H1 (cell line): ENCODE results near the gene COL5A1. TPM values are rescaled to one million over a fixed set of nuclear protein-coding genes. Genes with fewer than 3 reads are reported as not detected.

Experiments
- CTCF ChIA-PET: fragments of 300-600 bp; sonication (Branson Sonifier 250); formaldehyde crosslinking; loops from one replicate; lab custom pipeline; 2021; ENCODE audit not compliant: partially characterized antibody; lab: Charles Lee
- POLR2A ChIA-PET: fragments of 300-600 bp; sonication (Branson Sonifier 250); formaldehyde crosslinking; loops from one replicate; lab custom pipeline; 2021; ENCODE audit warnings: inconsistent platforms; ENCODE audit not compliant: partially characterized antibody; lab: Charles Lee
- DNase-seq, 2 experiments: peaks; one replicate each; pipeline versions ENCODE4 v3.0.0 to v3.0.0-alpha.2; 2010 to 2022; ENCODE audit warnings: low spot score in 2 of 2, low read depth in 1 of 2, mixed read lengths in 1 of 2
- FAIRE-seq: peaks from 2 replicates; lab custom pipeline; 2011; peaks lifted over from hg19 to GRCh38; lab: Jason Lieb, UNC
- H2AFZ ChIP-seq: 2 replicates; pipeline ENCODE4 v1.8.1; 2012; ENCODE audit warnings: low read length, inconsistent platforms
- H2AK5ac ChIP-seq: 2 replicates; pipeline ENCODE4 v1.6.1; 2013; ENCODE audit warnings: low read depth, low read length
- H2BK120ac ChIP-seq: replicated peaks from 2 replicates; pipeline ENCODE3; 2013; ENCODE audit warnings: low read depth, low read length, inconsistent platforms
- H2BK12ac ChIP-seq: 2 replicates; pipeline ENCODE4 v1.6.1; 2013; ENCODE audit warnings: low read depth, low read length
- H2BK15ac ChIP-seq: 2 replicates; pipeline ENCODE4 v1.6.1; 2013; ENCODE audit warnings: low read length
- H2BK20ac ChIP-seq: 2 replicates; pipeline ENCODE4 v1.6.1; 2013; ENCODE audit warnings: low read length
- H2BK5ac ChIP-seq: 2 replicates; pipeline ENCODE4 v1.6.1; 2013; ENCODE audit warnings: low read depth, low read length
- H3K14ac ChIP-seq: 2 replicates; pipeline ENCODE4 v1.6.1; 2013; ENCODE audit warnings: inconsistent platforms; ENCODE audit not compliant: insufficient read length
- H3K18ac ChIP-seq: 2 replicates; pipeline ENCODE4 v1.6.1; 2013; ENCODE audit warnings: low read length; ENCODE audit errors: extremely low read depth
- H3K23ac ChIP-seq: 2 replicates; pipeline ENCODE4 v1.6.1; 2013; ENCODE audit warnings: inconsistent platforms; ENCODE audit not compliant: insufficient read length
- H3K23me2 ChIP-seq: 2 replicates; pipeline ENCODE4 v1.6.1; 2013; ENCODE audit warnings: low read depth, low read length
- H3K27ac ChIP-seq: 2 replicates; pipeline ENCODE4 v1.6.1; 2011; ENCODE audit warnings: low read depth, low read length, inconsistent platforms
- H3K27me3 ChIP-seq, 4 experiments: replicated peaks in 1 of 4; 1 replicate in 1 of 4; 2 replicates in 3 of 4; pipeline versions ENCODE4 v1.6.1 to v1.8.1; 2011 to 2013; ENCODE audit warnings: low read length in 3 of 4, mild to moderate bottlenecking in 3 of 4, inconsistent platforms in 2 of 4, mixed read lengths in 2 of 4, moderate library complexity in 1 of 4; ENCODE audit not compliant: control insufficient read depth in 3 of 4, insufficient read depth in 3 of 4; ENCODE audit errors: extremely low read depth in 1 of 4
- H3K36me3 ChIP-seq, 4 experiments: 2 replicates each; pipeline versions ENCODE4 v1.6.1 to v1.8.1; 2011 to 2013; ENCODE audit warnings: mild to moderate bottlenecking in 4 of 4, low read length in 3 of 4, moderate library complexity in 2 of 4, control low read depth in 1 of 4, inconsistent platforms in 1 of 4; ENCODE audit not compliant: insufficient read depth in 4 of 4, control insufficient read depth in 2 of 4
- H3K4ac ChIP-seq: replicated peaks from 2 replicates; pipeline ENCODE3; 2013; ENCODE audit warnings: low read length, low read depth, mixed read lengths, inconsistent platforms; ENCODE audit not compliant: insufficient read length
- H3K4me1 ChIP-seq, 4 experiments: replicated peaks in 1 of 4; 1 replicate in 1 of 4; 2 replicates in 3 of 4; pipeline versions ENCODE4 v1.6.1 to v1.8.1; 2011 to 2013; ENCODE audit warnings: low read length in 3 of 4, inconsistent platforms in 2 of 4, mixed read lengths in 1 of 4; ENCODE audit not compliant: insufficient read depth in 4 of 4, control insufficient read depth in 3 of 4
- H3K4me2 ChIP-seq, 2 experiments: 2 replicates each; pipeline versions ENCODE4 v1.6.1 to v1.8.1; 2011 to 2013; ENCODE audit warnings: low read depth in 2 of 2, low read length in 2 of 2, control low read depth in 1 of 2, inconsistent platforms in 1 of 2, mild to moderate bottlenecking in 1 of 2; ENCODE audit not compliant: insufficient read depth in 1 of 2
- H3K4me3 ChIP-seq, 4 experiments: fragments of 200-600, 300-600 bp in 1 of 4; sonication (generic), shearing (Covaris generic), sonication (Bioruptor Twin) in 1 of 4; 2 replicates each; pipeline versions ENCODE4 v1.5.1 to v1.8.1; 2011 to 2016; ENCODE audit warnings: low read length in 4 of 4, low read depth in 3 of 4, control low read depth in 2 of 4, inconsistent platforms in 2 of 4, mild to moderate bottlenecking in 2 of 4, mixed read lengths in 1 of 4, moderate library complexity in 1 of 4; ENCODE audit not compliant: insufficient read depth in 2 of 4; ENCODE audit errors: extremely low read depth in 1 of 4
- H3K56ac ChIP-seq: replicated peaks from 2 replicates; pipeline ENCODE3; 2013; ENCODE audit warnings: low read depth, mild to moderate bottlenecking, mixed read lengths, low read length, inconsistent platforms; ENCODE audit not compliant: insufficient read length
- H3K79me1 ChIP-seq: 2 replicates; pipeline ENCODE4 v1.6.1; 2013; ENCODE audit warnings: low read depth, low read length, control low read depth
- H3K79me2 ChIP-seq, 2 experiments: 2 replicates each; pipeline versions ENCODE4 v1.6.1 to v1.8.1; 2012 to 2013; ENCODE audit warnings: low read length in 2 of 2, mild to moderate bottlenecking in 2 of 2, inconsistent platforms in 1 of 2; ENCODE audit not compliant: insufficient read depth in 2 of 2, control insufficient read depth in 1 of 2
- H3K9ac ChIP-seq, 4 experiments: replicated peaks in 1 of 4; 1 replicate in 1 of 4; 2 replicates in 3 of 4; pipeline versions ENCODE4 v1.6.1 to v1.8.1; 2011 to 2013; ENCODE audit warnings: low read depth in 3 of 4, low read length in 3 of 4, control low read depth in 2 of 4, mild to moderate bottlenecking in 2 of 4, moderate library complexity in 2 of 4, inconsistent platforms in 1 of 4; ENCODE audit errors: extremely low read depth in 1 of 4
- H3K9me3 ChIP-seq, 2 experiments: 2 replicates each; pipeline versions ENCODE4 v1.6.1 to v1.8.1; 2012 to 2013; ENCODE audit warnings: mild to moderate bottlenecking in 2 of 2, moderate library complexity in 2 of 2, control low read depth in 1 of 2, inconsistent platforms in 1 of 2, low read depth in 1 of 2, low read length in 1 of 2, mixed read lengths in 1 of 2; ENCODE audit not compliant: insufficient read depth in 2 of 2
- H4K20me1 ChIP-seq, 2 experiments: replicated peaks in 1 of 2; 2 replicates each; pipeline versions ENCODE3 to v1.8.1; 2011 to 2013; ENCODE audit warnings: inconsistent platforms in 2 of 2, low read length in 2 of 2, mild to moderate bottlenecking in 1 of 2; ENCODE audit not compliant: insufficient read depth in 2 of 2, control insufficient read depth in 1 of 2
- H4K5ac ChIP-seq: 2 replicates; pipeline ENCODE4 v1.6.1; 2013; ENCODE audit warnings: low read length, low read depth, mixed read lengths, inconsistent platforms; ENCODE audit not compliant: insufficient read length
- H4K8ac ChIP-seq: 2 replicates; pipeline ENCODE4 v1.8.0; 2013; ENCODE audit warnings: mild to moderate bottlenecking, moderate library complexity, low read length, inconsistent platforms; ENCODE audit not compliant: insufficient read depth; ENCODE audit errors: extremely low read depth
- H4K91ac ChIP-seq: replicated peaks from 2 replicates; pipeline ENCODE3; 2013; ENCODE audit warnings: low read length, mixed read lengths, inconsistent platforms; ENCODE audit not compliant: insufficient read length
- ASH2L ChIP-seq: fragments of 200-600, 300-600 bp; sonication (generic); IDR thresholded peaks from one replicate; pipeline ENCODE4 v1.7.1; 2017; ENCODE audit warnings: low read length
- CBX8 ChIP-seq: fragments of 300-800, 300-1000 bp; sonication (generic); IDR thresholded peaks from 2 replicates; pipeline ENCODE4 v1.7.1; 2016; ENCODE audit warnings: low read depth, low read length, borderline replicate concordance
- CHD1 ChIP-seq: IDR thresholded peaks from 2 replicates; pipeline ENCODE4 v1.6.1; 2012; ENCODE audit warnings: low read depth, low read length, improper control_type of control experiment
- CREB1 ChIP-seq: IDR thresholded peaks from 2 replicates; pipeline ENCODE4 v1.6.1; 2012; ENCODE audit warnings: inconsistent platforms
- FOSL1 ChIP-seq: IDR thresholded peaks from 2 replicates; pipeline ENCODE4 v1.6.1; 2011; ENCODE audit warnings: mild to moderate bottlenecking, low read depth, low read length, moderate library complexity; ENCODE audit not compliant: insufficient read depth
- GTF2F1 ChIP-seq: IDR thresholded peaks from 2 replicates; pipeline ENCODE4 v1.6.1; 2012; ENCODE audit warnings: low read depth, low read length, improper control_type of control experiment, borderline replicate concordance
- KDM5A ChIP-seq: fragments of 200-600 bp; IDR thresholded peaks from 2 replicates; pipeline ENCODE4 v1.7.1; 2012; ENCODE audit warnings: mild to moderate bottlenecking, low read length, inconsistent platforms, mixed read lengths
- NANOG ChIP-seq: IDR thresholded peaks from 2 replicates; pipeline ENCODE4 v1.6.1; 2011; ENCODE audit warnings: low read length, low read depth, mild to moderate bottlenecking, inconsistent platforms; ENCODE audit not compliant: insufficient read depth, poor library complexity, severe bottlenecking
- POLR2AphosphoS5 ChIP-seq: IDR thresholded peaks from 2 replicates; pipeline ENCODE4 v1.6.1; 2011; ENCODE audit warnings: low read depth, low read length
- SIN3A ChIP-seq, 2 experiments: IDR thresholded peaks in 1 of 2; conservative IDR thresholded peaks in 1 of 2; 2 replicates each; pipeline ENCODE4 v1.6.1; 2011 to 2012; ENCODE audit warnings: low read length in 2 of 2, improper control_type of control experiment in 1 of 2, low read depth in 1 of 2, mild to moderate bottlenecking in 1 of 2
- SRF ChIP-seq: IDR thresholded peaks from 2 replicates; pipeline ENCODE4 v1.6.1; 2011; ENCODE audit warnings: mild to moderate bottlenecking, low read depth, low read length, moderate library complexity
- TAF1 ChIP-seq: IDR thresholded peaks from 2 replicates; pipeline ENCODE4 v1.6.1; 2011; ENCODE audit warnings: mild to moderate bottlenecking, low read depth, low read length
- TAF7 ChIP-seq: optimal IDR thresholded peaks from 2 replicates; pipeline ENCODE3; 2011; ENCODE audit warnings: low read depth, mild to moderate bottlenecking, inconsistent platforms, low read length, moderate library complexity, borderline replicate concordance
- WGBS, 2 experiments: shearing (Covaris generic) in 1 of 2; methylation state at CpG; one replicate each; pipeline versions ENCODE4 v1.1.6 to v1.1.7; 2013 to 2015; ENCODE audit warnings: low lambda C conversion rate in 2 of 2, mixed read lengths in 2 of 2, inconsistent platforms in 1 of 2, low coverage in 1 of 2, missing lambda C conversion rate in 1 of 2; ENCODE audit not compliant: insufficient replicate concordance in 2 of 2, insufficient coverage in 1 of 2, insufficient read length in 1 of 2; ENCODE audit errors: extremely low coverage in 1 of 2, missing lambda C conversion rate in 1 of 2; 5-methylcytosine and 5-hydroxymethylcytosine counted together
- polyA plus RNA-seq, 7 experiments: library from polyadenylated mRNA; depleted of rRNA in 3 of 7; stranded (reverse) in 5 of 7; unstranded in 2 of 7; fragments of >200 nt in 5 of 7; fragments of 200-250 nt in 2 of 7; gene quantifications; 1 replicate in 5 of 7; 2 replicates in 1 of 7; 4 replicates in 1 of 7; pipeline versions ENCODE4 v1.2.1 to v1.2.3, GENCODE V29; 2011 to 2013; ENCODE audit warnings: missing spikeins in 2 of 7, mixed read lengths in 2 of 7
- total RNA-seq: library from RNA; stranded (reverse); fragmentation: NEBNext Ultra II Directional; extraction: Animal tissue kit (Norgen Biotek cat#: 25700); gene quantifications from 2 replicates; pipeline ENCODE4 v1.2.1, GENCODE V29; 2021
- TF ChIP-seq, protein P1 (sequence below): IDR thresholded peaks from 2 replicates; pipeline ENCODE4 v1.6.1; 2012; ENCODE audit warnings: low read length, inconsistent platforms

COL5A1 gene
- total and polyA plus RNA-seq, 2 of the 8 experiments (the other 6 are each of a cell fraction or from before 2014, with no cell fraction given): 3.8 to 12.0 TPM

DNA sequence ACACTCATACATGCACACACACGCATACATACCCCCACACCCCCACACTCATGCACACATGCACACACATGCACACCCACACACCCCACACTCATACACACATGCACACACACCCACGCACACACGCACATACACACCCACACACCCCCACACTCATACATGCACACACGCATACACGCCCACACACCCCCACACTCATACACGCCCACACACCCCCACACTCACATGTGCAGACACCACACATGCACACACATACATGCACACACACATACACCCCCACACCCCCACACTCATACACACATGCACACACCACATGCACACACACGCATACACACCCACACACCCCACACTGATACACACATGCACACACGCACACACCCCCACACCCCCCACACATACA is 118.3 kb downstream of the COL5A1 start:
- CTCF ChIA-PET: no interaction called here
- WGBS, 2 experiments: 89% methylated on average over 8 of the region's 8 CpGs; no CpG with 5 or more reads in 1 of the 2 experiments
- Histone ChIP-seq H3K18ac (no peak overlapping the region), H3K27me3 (no peaks in the 10 kb centered on the region), H3K79me2 (no peaks in the 10 kb centered on the region), H3K4me3 (no peak overlapping the region), H2BK20ac (no peak overlapping the region), H2BK12ac (no peak overlapping the region), H3K27ac (no peak overlapping the region), H3K9ac (no peak overlapping the region), H2AK5ac (no peak overlapping the region), H3K14ac (no peak overlapping the region), H3K9me3 (peaks cover 0 to 4% of the 10 kb centered on the region in 2 experiments; a peak in 2 of 4 replicates), H2BK15ac (no peak overlapping the region), H2BK120ac (no peak overlapping the region), H3K4me2 (no peak overlapping the region), H3K23ac (no peak overlapping the region), H3K4me1 (no peaks in the 10 kb centered on the region), H2BK5ac (no peak overlapping the region), H3K4ac (no peak overlapping the region), H4K91ac (no peak overlapping the region), H3K56ac (peak overlapping the region; percentile 69), H4K5ac (no peak overlapping the region), H3K79me1 (no peaks in the 10 kb centered on the region), H3K23me2 (peaks cover 15% of the 10 kb centered on the region; the same call in 1 of the 2 replicates), H3K36me3 (no peaks in the 10 kb centered on the region), H4K8ac (no peak overlapping the region), H4K20me1 (peaks cover 0 to 15% of the 10 kb centered on the region in 2 experiments), H2AFZ (no peak overlapping the region)
- DNase-seq (no peak), FAIRE-seq (no peak)
- POLR2A ChIA-PET: no interaction called here
- TF ChIP-seq KDM5A: no peak
- no peak for TF ChIP-seq NANOG
- no peak for TF ChIP-seq TAF7
- no peak for TF ChIP-seq SIN3A (conservative IDR thresholded peaks at IDR 0.05 in 1 of 2, IDR thresholded peaks at IDR 0.05 in 1 of 2; ENCODE audit: low read depth in 1 of 2, low read length in 2 of 2)
- TF ChIP-seq GTF2F1: no peak
- no peak for TF ChIP-seq CREB1
- no peak for TF ChIP-seq CHD1
- TF ChIP-seq, protein P1, sequence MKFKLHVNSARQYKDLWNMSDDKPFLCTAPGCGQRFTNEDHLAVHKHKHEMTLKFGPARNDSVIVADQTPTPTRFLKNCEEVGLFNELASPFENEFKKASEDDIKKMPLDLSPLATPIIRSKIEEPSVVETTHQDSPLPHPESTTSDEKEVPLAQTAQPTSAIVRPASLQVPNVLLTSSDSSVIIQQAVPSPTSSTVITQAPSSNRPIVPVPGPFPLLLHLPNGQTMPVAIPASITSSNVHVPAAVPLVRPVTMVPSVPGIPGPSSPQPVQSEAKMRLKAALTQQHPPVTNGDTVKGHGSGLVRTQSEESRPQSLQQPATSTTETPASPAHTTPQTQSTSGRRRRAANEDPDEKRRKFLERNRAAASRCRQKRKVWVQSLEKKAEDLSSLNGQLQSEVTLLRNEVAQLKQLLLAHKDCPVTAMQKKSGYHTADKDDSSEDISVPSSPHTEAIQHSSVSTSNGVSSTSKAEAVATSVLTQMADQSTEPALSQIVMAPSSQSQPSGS: no peak
- no peak for TF ChIP-seq FOSL1
- no peak for TF ChIP-seq TAF1
- no peak for TF ChIP-seq CBX8
- no peak for TF ChIP-seq ASH2L
- no peak for TF ChIP-seq SRF
- TF ChIP-seq POLR2AphosphoS5: no peak
